GM21528 (cell line): ENCODE data around the gene C15orf62.

ENCODE experiments used
- ATAC-seq: cut with Tn5 transposase; IDR thresholded peaks from one replicate; pipeline ENCODE4 v1.9.1; 2021; ENCODE audit warnings: mild to moderate bottlenecking, moderate library complexity; ENCODE audit not compliant: unreplicated experiment, low FRiP score

Gene C15orf62

GRCh38 chr15:40754883-40755811, 14.6 kb upstream of the C15orf62 start, which contains the start of gene RMDN3:
Gene RMDN3, minus strand, starts transcription at chr15:40755254. Its CDS starts 471 bp downstream, at chr15:40754783.
- peak; percentile 80 for ATAC-seq

GRCh38 chr15:40755812-40756208, 14.0 kb upstream of the C15orf62 start:
- no peak for ATAC-seq

- ATAC-seq, result no peak
Measured at GRCh38 chr15:40756938-40757337, 12.8 kb upstream of the C15orf62 start.

GRCh38 chr15:40759961-40760360, 9.8 kb upstream of the C15orf62 start:
- no peak for ATAC-seq

GRCh38 chr15:40762919-40763800, 6.6 kb upstream of the C15orf62 start:
- peak; percentile 3 for ATAC-seq

- ATAC-seq, result peak; percentile 43
Measured at GRCh38 chr15:40763801-40764628, 5.8 kb upstream of the C15orf62 start, which contains the start of gene GCHFR. Gene GCHFR, plus strand, starts transcription at chr15:40764068. Its CDS starts 113 bp downstream, at chr15:40764181.

- ATAC-seq, result no peak
Measured at GRCh38 chr15:40764629-40765103, 5.1 kb upstream of the C15orf62 start.

GRCh38 chr15:40766194-40766815, 3.5 kb upstream of the C15orf62 start:
- no peak for ATAC-seq

- no peak for ATAC-seq
Measured at GRCh38 chr15:40766906-40767837, 2.6 kb upstream of the C15orf62 start.

GRCh38 chr15:40767838-40768500, 1.8 kb upstream of the C15orf62 start:
- no peak for ATAC-seq

GRCh38 chr15:40768521-40769273, 1.1 kb upstream of the C15orf62 start:
- no peak for ATAC-seq

GRCh38 chr15:40770147-40770721, 454 bp downstream of the C15orf62 start:
- no peak for ATAC-seq

- no peak for ATAC-seq
Measured at GRCh38 chr15:40771242-40771641, 1.5 kb downstream of the C15orf62 start.

GRCh38 chr15:40772014-40772413, 2.2 kb downstream of the C15orf62 start:
- ATAC-seq, result no peak

- no peak for ATAC-seq
Measured at GRCh38 chr15:40773496-40773895, 3.7 kb downstream of the C15orf62 start.

GRCh38 chr15:40773902-40774301, 4.1 kb downstream of the C15orf62 start:
- ATAC-seq, result no peak

- no peak for ATAC-seq
Measured at GRCh38 chr15:40775007-40775406, 5.2 kb downstream of the C15orf62 start.
